Astrocyte (in vitro differentiated cells and primary cell): ENCODE results near the gene CALM3. TPM values are rescaled to one million over a fixed set of nuclear protein-coding genes. Genes with fewer than 3 reads are reported as not detected.

ENCODE experiments used
- DNase-seq: peaks from one replicate; pipeline ENCODE4 v3.0.0-alpha.2; 2010; ENCODE audit warnings: low read depth
- FAIRE-seq: peaks from 2 replicates; lab custom pipeline; 2011; peaks lifted over from hg19 to GRCh38; lab: Jason Lieb, UNC
- H2AFZ ChIP-seq: 2 replicates; pipeline ENCODE4 v1.6.0; 2012; ENCODE audit warnings: low read depth, low read length, inconsistent platforms
- H3K27ac ChIP-seq: 2 replicates; pipeline ENCODE4 v1.5.1; 2011; ENCODE audit warnings: low read depth, low read length, inconsistent platforms
- H3K27me3 ChIP-seq: 2 replicates; pipeline ENCODE4 v1.6.0; 2011; ENCODE audit warnings: low read length, inconsistent platforms; ENCODE audit not compliant: insufficient read depth
- H3K36me3 ChIP-seq: 2 replicates; pipeline ENCODE4 v1.5.1; 2011; ENCODE audit warnings: low read length, inconsistent platforms; ENCODE audit not compliant: insufficient read depth
- H3K4me1 ChIP-seq: 2 replicates; pipeline ENCODE4 v1.5.1; 2011; ENCODE audit warnings: low read length, inconsistent platforms; ENCODE audit not compliant: insufficient read depth
- H3K4me2 ChIP-seq: 2 replicates; pipeline ENCODE4 v1.6.0; 2012; ENCODE audit warnings: low read length, inconsistent platforms
- H3K4me3 ChIP-seq: 2 replicates; pipeline ENCODE4 v1.5.1; 2011; ENCODE audit warnings: low read depth, mild to moderate bottlenecking, low read length, inconsistent platforms; ENCODE audit not compliant: insufficient read depth
- H3K79me2 ChIP-seq: 2 replicates; pipeline ENCODE4 v1.6.0; 2012; ENCODE audit warnings: mild to moderate bottlenecking, low read length, inconsistent platforms; ENCODE audit not compliant: insufficient read depth
- H3K9ac ChIP-seq: 2 replicates; pipeline ENCODE4 v1.6.0; 2012; ENCODE audit warnings: mild to moderate bottlenecking, low read length, inconsistent platforms
- H3K9me3 ChIP-seq: 2 replicates; pipeline ENCODE4 v1.5.1; 2012; ENCODE audit warnings: low read depth, mild to moderate bottlenecking, low read length, inconsistent platforms; ENCODE audit not compliant: insufficient read depth
- H4K20me1 ChIP-seq: 2 replicates; pipeline ENCODE4 v1.6.0; 2012; ENCODE audit warnings: low read length, inconsistent platforms; ENCODE audit not compliant: insufficient read depth
- H3K27ac Mint-ChIP-seq: one replicate; pipeline ENCODE4 v1.8.0; 2021; ENCODE audit warnings: mild to moderate bottlenecking, mixed read lengths; ENCODE audit not compliant: unreplicated experiment
- H3K27me3 Mint-ChIP-seq: one replicate; pipeline ENCODE4 v1.8.0; 2021; ENCODE audit warnings: low read depth, mixed read lengths; ENCODE audit not compliant: unreplicated experiment
- H3K36me3 Mint-ChIP-seq: one replicate; pipeline ENCODE4 v1.8.0; 2021; ENCODE audit warnings: low read depth, mixed read lengths; ENCODE audit not compliant: unreplicated experiment
- H3K4me1 Mint-ChIP-seq: one replicate; pipeline ENCODE4 v1.8.0; 2021; ENCODE audit warnings: low read depth, mixed read lengths; ENCODE audit not compliant: unreplicated experiment
- H3K4me3 Mint-ChIP-seq: one replicate; pipeline ENCODE4 v1.8.0; 2021; ENCODE audit warnings: mild to moderate bottlenecking, moderate library complexity, mixed read lengths; ENCODE audit not compliant: unreplicated experiment
- H3K9me3 Mint-ChIP-seq: one replicate; pipeline ENCODE4 v1.8.0; 2021; ENCODE audit warnings: mild to moderate bottlenecking, mixed read lengths; ENCODE audit not compliant: unreplicated experiment
- EZH2 ChIP-seq: IDR thresholded peaks from 2 replicates; pipeline ENCODE4 v1.6.1; 2012; ENCODE audit warnings: mild to moderate bottlenecking, low read length, inconsistent platforms; ENCODE audit not compliant: insufficient read depth
- total RNA-seq: library from RNA; stranded (reverse); gene quantifications from 2 replicates; pipeline ENCODE4 v1.2.1, GENCODE V29; 2021
- TF ChIP-seq, protein P1 (sequence below): IDR thresholded peaks from 2 replicates; pipeline ENCODE4 v1.5.1; 2011; ENCODE audit warnings: low read depth, mild to moderate bottlenecking, inconsistent platforms, low read length, moderate library complexity; ENCODE audit not compliant: insufficient read depth

The CALM3 gene
- total RNA-seq, 1 donor from 2014 or later = 343 TPM

DNA sequence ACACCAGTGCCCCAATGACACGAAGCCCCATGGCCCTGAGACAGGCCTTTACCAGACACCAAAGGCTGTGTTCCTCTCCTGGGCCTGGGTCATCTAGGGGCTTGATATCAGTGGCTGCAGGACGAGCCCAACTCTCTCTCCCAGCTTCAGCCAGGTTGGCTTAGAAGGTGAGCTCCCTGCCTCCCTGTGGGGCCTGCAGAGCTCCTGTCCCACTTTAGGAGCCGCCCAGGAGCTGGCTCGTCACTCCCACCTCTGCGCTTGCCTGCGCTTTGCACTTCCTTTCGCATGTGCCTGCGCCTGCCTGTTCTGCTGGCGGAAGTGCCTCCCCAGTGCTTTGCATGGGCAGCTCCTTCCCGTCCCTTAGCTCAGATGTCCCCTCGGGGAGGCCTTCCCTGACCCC is 4.9 kb downstream of the CALM3 start:
- Mint-ChIP-seq H3K27ac (no peak overlapping the region), H3K4me1 (peaks cover 22% of the 10 kb centered on the region), H3K36me3 (peaks cover 33% of the 10 kb centered on the region), H3K4me3 (no peak overlapping the region), H3K27me3 (no peaks in the 10 kb centered on the region), H3K9me3 (no peaks in the 10 kb centered on the region)
- Histone ChIP-seq H3K4me2 (no peak overlapping the region), H3K27me3 (no peaks in the 10 kb centered on the region), H3K9ac (no peak overlapping the region), H3K4me1 (peaks cover 14% of the 10 kb centered on the region), H3K27ac (no peak overlapping the region), H3K9me3 (no peaks in the 10 kb centered on the region), H3K79me2 (peaks cover 54% of the 10 kb centered on the region), H3K4me3 (no peak overlapping the region), H3K36me3 (peaks cover 32% of the 10 kb centered on the region), H4K20me1 (peaks cover 89% of the 10 kb centered on the region), H2AFZ (no peak overlapping the region)
- DNase-seq (no peak), FAIRE-seq (no peak)
- no peak for TF ChIP-seq EZH2
- TF ChIP-seq, protein P1, sequence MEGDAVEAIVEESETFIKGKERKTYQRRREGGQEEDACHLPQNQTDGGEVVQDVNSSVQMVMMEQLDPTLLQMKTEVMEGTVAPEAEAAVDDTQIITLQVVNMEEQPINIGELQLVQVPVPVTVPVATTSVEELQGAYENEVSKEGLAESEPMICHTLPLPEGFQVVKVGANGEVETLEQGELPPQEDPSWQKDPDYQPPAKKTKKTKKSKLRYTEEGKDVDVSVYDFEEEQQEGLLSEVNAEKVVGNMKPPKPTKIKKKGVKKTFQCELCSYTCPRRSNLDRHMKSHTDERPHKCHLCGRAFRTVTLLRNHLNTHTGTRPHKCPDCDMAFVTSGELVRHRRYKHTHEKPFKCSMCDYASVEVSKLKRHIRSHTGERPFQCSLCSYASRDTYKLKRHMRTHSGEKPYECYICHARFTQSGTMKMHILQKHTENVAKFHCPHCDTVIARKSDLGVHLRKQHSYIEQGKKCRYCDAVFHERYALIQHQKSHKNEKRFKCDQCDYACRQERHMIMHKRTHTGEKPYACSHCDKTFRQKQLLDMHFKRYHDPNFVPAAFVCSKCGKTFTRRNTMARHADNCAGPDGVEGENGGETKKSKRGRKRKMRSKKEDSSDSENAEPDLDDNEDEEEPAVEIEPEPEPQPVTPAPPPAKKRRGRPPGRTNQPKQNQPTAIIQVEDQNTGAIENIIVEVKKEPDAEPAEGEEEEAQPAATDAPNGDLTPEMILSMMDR = no peak

DNA sequence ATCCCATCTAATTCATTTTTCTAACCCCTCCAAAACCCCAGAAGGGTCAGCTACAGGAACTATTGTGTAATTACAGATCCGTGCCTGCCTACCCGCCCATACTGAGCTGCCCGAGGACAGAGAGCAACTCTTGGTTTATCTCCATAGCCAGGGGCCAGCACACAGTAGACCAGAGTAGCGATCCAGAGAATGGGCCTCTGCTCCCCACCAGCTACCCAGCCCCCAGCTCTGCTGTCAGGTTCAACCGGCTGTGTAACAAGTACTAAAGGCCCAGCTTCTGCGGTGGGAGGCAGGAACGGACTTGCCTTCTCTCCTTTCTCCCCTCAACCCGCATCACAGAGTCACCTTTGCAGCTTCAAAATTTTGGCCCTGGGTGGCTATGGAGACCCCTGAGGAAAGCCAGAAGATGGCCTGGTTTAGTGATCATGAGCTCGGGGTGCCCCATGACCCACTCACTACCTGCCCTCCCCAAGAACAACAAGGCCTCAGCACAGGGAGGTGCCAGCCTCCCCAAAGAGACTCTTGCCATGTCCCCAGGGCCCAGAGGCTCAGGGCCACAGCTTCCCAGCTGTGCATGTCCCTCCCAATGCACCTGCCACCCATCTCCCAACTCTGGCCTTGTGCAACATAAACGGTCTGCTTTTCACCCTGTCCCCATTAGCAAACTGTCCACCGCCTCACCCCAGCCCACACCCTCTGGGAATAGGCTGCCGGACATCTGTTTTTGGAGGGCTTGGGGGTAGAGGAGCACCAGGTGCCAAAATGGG is 5.7 kb downstream of the CALM3 start:
- Histone ChIP-seq H3K36me3 (peaks cover 32% of the 10 kb centered on the region), H2AFZ (no peak overlapping the region), H3K9ac (no peak overlapping the region), H3K4me1 (peaks cover 14% of the 10 kb centered on the region), H3K27me3 (no peaks in the 10 kb centered on the region), H3K27ac (no peak overlapping the region), H4K20me1 (peaks cover 95% of the 10 kb centered on the region), H3K9me3 (no peaks in the 10 kb centered on the region), H3K79me2 (peaks cover 47% of the 10 kb centered on the region), H3K4me2 (no peak overlapping the region), H3K4me3 (no peak overlapping the region)
- Mint-ChIP-seq H3K4me1 (peaks cover 25% of the 10 kb centered on the region), H3K36me3 (peaks cover 36% of the 10 kb centered on the region), H3K27me3 (no peaks in the 10 kb centered on the region), H3K4me3 (no peak overlapping the region), H3K27ac (no peak overlapping the region), H3K9me3 (peaks cover 1% of the 10 kb centered on the region)
- TF ChIP-seq, protein P1 = no peak
- TF ChIP-seq EZH2 = no peak
- no peak for DNase-seq
- no peak for FAIRE-seq

DNA sequence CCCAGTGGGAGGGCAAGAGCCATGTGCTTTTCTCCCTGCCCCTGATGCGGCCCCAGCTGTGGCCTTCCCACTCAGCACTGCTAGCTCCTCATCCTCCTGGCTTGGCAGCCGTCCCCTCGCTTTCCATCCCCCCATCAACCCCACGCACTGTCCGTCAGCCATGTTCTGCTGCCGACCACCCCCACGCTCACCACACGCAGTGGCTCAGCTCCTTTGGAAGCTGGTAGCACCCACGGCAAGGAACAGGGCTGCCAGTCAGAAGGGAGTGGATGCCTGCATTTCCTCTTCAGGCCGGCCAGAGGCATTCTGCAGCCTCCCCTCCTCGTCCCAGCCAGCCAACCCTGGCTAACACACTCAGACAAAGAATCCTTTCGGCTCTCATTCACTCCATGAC is 6.3 kb downstream of the CALM3 start:
- no peak overlapping the region for H3K27ac ChIP-seq
- peaks cover 42% of the 10 kb centered on the region for H3K79me2 ChIP-seq
- H3K4me1 ChIP-seq = peaks cover 12% of the 10 kb centered on the region
- H3K4me3 ChIP-seq = no peak overlapping the region
- no peak overlapping the region for H3K4me3 Mint-ChIP-seq
- H3K9ac ChIP-seq = no peak overlapping the region
- H3K9me3 Mint-ChIP-seq = peaks cover 1% of the 10 kb centered on the region
- TF ChIP-seq, protein P1 = no peak
- no peak for TF ChIP-seq EZH2
- H4K20me1 ChIP-seq = peaks cover 95% of the 10 kb centered on the region
- H3K9me3 ChIP-seq = no peaks in the 10 kb centered on the region
- H3K27me3 ChIP-seq = no peaks in the 10 kb centered on the region
- DNase-seq = no peak
- H3K4me1 Mint-ChIP-seq = peaks cover 25% of the 10 kb centered on the region
- FAIRE-seq = no peak
- no peak overlapping the region for H2AFZ ChIP-seq
- no peak overlapping the region for H3K27ac Mint-ChIP-seq
- H3K27me3 Mint-ChIP-seq = no peaks in the 10 kb centered on the region
- H3K36me3 Mint-ChIP-seq = peaks cover 36% of the 10 kb centered on the region
- peaks cover 32% of the 10 kb centered on the region for H3K36me3 ChIP-seq
- H3K4me2 ChIP-seq = no peak overlapping the region
